B cell (primary cell): ENCODE results near the gene ACAP3.

Experiments used
- EZH2 ChIP-seq: IDR thresholded peaks from 2 replicates; pipeline ENCODE4 v1.6.1; 2012; ENCODE audit warnings: borderline replicate concordance, low read depth, mild to moderate bottlenecking, moderate library complexity, low read length; ENCODE audit not compliant: insufficient read depth, poor library complexity, severe bottlenecking
- TF ChIP-seq, protein P1 (sequence below): fragments of 200-600 bp; IDR thresholded peaks from one replicate; pipeline ENCODE4 v1.8.0; 2022; ENCODE audit warnings: antibody characterized with exemption, mild to moderate bottlenecking

- TF ChIP-seq, protein P1, sequence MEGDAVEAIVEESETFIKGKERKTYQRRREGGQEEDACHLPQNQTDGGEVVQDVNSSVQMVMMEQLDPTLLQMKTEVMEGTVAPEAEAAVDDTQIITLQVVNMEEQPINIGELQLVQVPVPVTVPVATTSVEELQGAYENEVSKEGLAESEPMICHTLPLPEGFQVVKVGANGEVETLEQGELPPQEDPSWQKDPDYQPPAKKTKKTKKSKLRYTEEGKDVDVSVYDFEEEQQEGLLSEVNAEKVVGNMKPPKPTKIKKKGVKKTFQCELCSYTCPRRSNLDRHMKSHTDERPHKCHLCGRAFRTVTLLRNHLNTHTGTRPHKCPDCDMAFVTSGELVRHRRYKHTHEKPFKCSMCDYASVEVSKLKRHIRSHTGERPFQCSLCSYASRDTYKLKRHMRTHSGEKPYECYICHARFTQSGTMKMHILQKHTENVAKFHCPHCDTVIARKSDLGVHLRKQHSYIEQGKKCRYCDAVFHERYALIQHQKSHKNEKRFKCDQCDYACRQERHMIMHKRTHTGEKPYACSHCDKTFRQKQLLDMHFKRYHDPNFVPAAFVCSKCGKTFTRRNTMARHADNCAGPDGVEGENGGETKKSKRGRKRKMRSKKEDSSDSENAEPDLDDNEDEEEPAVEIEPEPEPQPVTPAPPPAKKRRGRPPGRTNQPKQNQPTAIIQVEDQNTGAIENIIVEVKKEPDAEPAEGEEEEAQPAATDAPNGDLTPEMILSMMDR, result no peak
- no peak for TF ChIP-seq EZH2
Observed at GRCh38 chr1:1341549-1342021, 33.9 kb upstream of the ACAP3 start.
